NCI-H1436 (cell line): ENCODE data around the gene MOB3C.

ENCODE experiments used
- DNase-seq: peaks from one replicate; lab custom pipeline; 2025; lab: John Stamatoyannopoulos, UW

MOB3C gene

GRCh38 chr1:46638921-46639320, 22.3 kb upstream of the MOB3C start:
- DNase-seq: no peak

- DNase-seq: no peak
These were observed 21.0 kb upstream of the MOB3C start for GRCh38 chr1:46637444-46638083.

GRCh38 chr1:46635205-46635604, 18.6 kb upstream of the MOB3C start:
- no peak for DNase-seq

- DNase-seq: no peak
These were observed 14.1 kb upstream of the MOB3C start for GRCh38 chr1:46630719-46631118.

- no peak for DNase-seq
These were observed 7.4 kb upstream of the MOB3C start for GRCh38 chr1:46623743-46624644.

- no peak for DNase-seq
These were observed 5.7 kb upstream of the MOB3C start for GRCh38 chr1:46622344-46622743.

- no peak for DNase-seq
These were observed 5.3 kb upstream of the MOB3C start for GRCh38 chr1:46621930-46622329.

GRCh38 chr1:46619656-46620258, 3.1 kb upstream of the MOB3C start:
- no peak for DNase-seq

- DNase-seq: no peak
These were observed 2.3 kb upstream of the MOB3C start for GRCh38 chr1:46618754-46619415.

GRCh38 chr1:46617833-46618232, 1.2 kb upstream of the MOB3C start:
- DNase-seq: no peak

- DNase-seq: no peak
These were observed 643 bp upstream of the MOB3C start for GRCh38 chr1:46617108-46617800.

- no peak for DNase-seq
These were observed 876 bp downstream of the MOB3C start for GRCh38 chr1:46615735-46616134.

GRCh38 chr1:46615088-46615487, 1.5 kb downstream of the MOB3C start:
- DNase-seq: no peak

GRCh38 chr1:46614604-46614984, 2.0 kb downstream of the MOB3C start:
- DNase-seq: no peak

GRCh38 chr1:46613661-46614603, 2.7 kb downstream of the MOB3C start:
- DNase-seq: peak; percentile 34

GRCh38 chr1:46612937-46613660, 3.5 kb downstream of the MOB3C start:
- DNase-seq: no peak

- no peak for DNase-seq
These were observed 4.9 kb downstream of the MOB3C start for GRCh38 chr1:46611691-46612221.

GRCh38 chr1:46607345-46608130, 9.1 kb downstream of the MOB3C start:
- no peak for DNase-seq
